ENCODE data around the gene SCYL1.

Gene SCYL1

GRCh38 chr11:65565624-65566453, 41.0 kb downstream of the SCYL1 start:
- ChIA-PET POLR2A (interaction anchor here (0.6 to 1.4 kb wide), 4 partner anchors 57 to 263 kb away, joined by 3 to 5 read pairs (median 4); no protein-coding TSS in a partner anchor), CTCF (interaction anchor here (1.3 to 9.4 kb wide), 7 partner anchors 9 to 49 kb away, joined by 3 to 86 read pairs (median 10); partner anchors contain the start of genes EHBP1L1 and PCNX3)
- DNase-seq (ENCODE audit: extremely low spot score), result no peak
- no peak for TF ChIP-seq CTCF (IDR thresholded peaks at IDR 0.05; ENCODE audit: control extremely low read depth, extremely low read depth, low read depth, missing control alignments)

GRCh38 chr11:65569164-65569972, 44.5 kb downstream of the SCYL1 start:
- TF ChIP-seq CTCF (IDR thresholded peaks at IDR 0.05; ENCODE audit: control extremely low read depth, extremely low read depth, low read depth, missing control alignments), result no peak
- ChIA-PET CTCF (interaction anchor here (1.0 to 4.8 kb wide), 10 partner anchors 9 to 290 kb away, joined by 3 to 67 read pairs (median 10); partner anchors contain the start of genes LTBP3 and SIPA1), POLR2A (interaction anchor here (0.7 to 1.4 kb wide), 4 partner anchors 19 to 152 kb away, joined by 4 to 9 read pairs (median 6); partner anchors contain the start of gene MALAT1)

GRCh38 chr11:65569973-65570918, 45.4 kb downstream of the SCYL1 start, which contains the start of gene ZNRD2:
ZNRD2 (plus strand) TSS chr11:65570477; CDS start chr11:65570492, 15 bp downstream.
- ChIA-PET CTCF (interaction anchor here (0.9 to 4.8 kb wide), 10 partner anchors 10 to 290 kb away, joined by 3 to 67 read pairs (median 9); partner anchors contain the start of genes LTBP3 and SIPA1), POLR2A (interaction anchor here (0.6 to 1.4 kb wide), 5 partner anchors 18 to 152 kb away, joined by 4 to 9 read pairs (median 5); partner anchors contain the start of genes MALAT1 and NEAT1)
- DNase-seq (ENCODE audit: extremely low spot score), result peak; percentile 96
- TF ChIP-seq CTCF (IDR thresholded peaks at IDR 0.05; ENCODE audit: control extremely low read depth, extremely low read depth, low read depth, missing control alignments), result peak; percentile 69

More at GRCh38 chr11:65569164-65569972, 44.5 kb downstream of the SCYL1 start:
- no peak for DNase-seq (ENCODE audit: extremely low spot score)

- POLR2A ChIA-PET, result no interaction called here
- no peak for DNase-seq (ENCODE audit: extremely low spot score)
- TF ChIP-seq CTCF (IDR thresholded peaks at IDR 0.05; ENCODE audit: control extremely low read depth, extremely low read depth, low read depth, missing control alignments), result no peak
- CTCF ChIA-PET, result interaction anchor here (0.9 to 4.8 kb wide), 13 partner anchors 10 to 289 kb away, joined by 3 to 67 read pairs (median 3); partner anchors contain the start of genes CDC42EP2, LTBP3 and MUS81
Observed at GRCh38 chr11:65571420-65571819, 46.5 kb downstream of the SCYL1 start.

GRCh38 chr11:65571940-65572339, 47.1 kb downstream of the SCYL1 start:
- peak; percentile 20 for TF ChIP-seq CTCF (IDR thresholded peaks at IDR 0.05; ENCODE audit: control extremely low read depth, extremely low read depth, low read depth, missing control alignments)
- CTCF ChIA-PET, result interaction anchor here (0.9 to 4.8 kb wide), 15 partner anchors 10 to 489 kb away, joined by 3 to 67 read pairs (median 3); partner anchors contain the start of genes CDC42EP2, LTBP3, MUS81 and PCNX3
- no peak for DNase-seq (ENCODE audit: extremely low spot score)
- POLR2A ChIA-PET, result no interaction called here

Measured in GM10248 (cell line).